Fibroblast of lung (primary cell): Measurements from ENCODE around the gene ARL5C.

Source experiments
- EZH2 ChIP-seq: IDR thresholded peaks from 2 replicates; pipeline ENCODE4 v1.5.1; 2012; ENCODE audit warnings: low read length, control low read depth, mild to moderate bottlenecking; ENCODE audit errors: missing control alignments
- TF ChIP-seq, protein P1 (sequence below), 2 donors: IDR thresholded peaks in 1 of 2; conservative IDR thresholded peaks in 1 of 2; 1 replicate in 1 of 2; 2 replicates in 1 of 2; pipeline ENCODE4 v1.5.1; 2011 to 2012; ENCODE audit warnings: low read length in 2 of 2, control low read depth in 1 of 2, inconsistent platforms in 1 of 2, low read depth in 1 of 2, mild to moderate bottlenecking in 1 of 2

DNA sequence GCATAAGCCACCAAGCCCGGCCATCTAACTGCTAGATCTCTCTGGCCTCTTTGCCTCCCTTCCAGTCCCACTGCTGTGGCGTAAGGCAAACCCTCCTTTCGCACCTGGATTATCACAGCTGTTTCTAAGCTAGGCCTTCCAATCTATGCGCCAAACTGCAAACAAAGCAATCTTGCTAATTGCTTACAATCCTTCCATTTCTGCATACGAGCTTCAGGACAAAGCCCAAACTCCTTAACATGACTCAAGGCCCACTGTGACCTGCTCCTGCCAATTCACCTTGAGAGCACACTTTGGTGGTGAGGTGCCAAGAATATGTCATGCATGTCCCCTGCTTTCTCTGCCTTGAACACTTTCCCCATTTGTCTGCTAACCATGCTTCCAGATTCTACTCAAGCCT, 6.0 kb upstream of the ARL5C start:
- TF ChIP-seq, protein P1, sequence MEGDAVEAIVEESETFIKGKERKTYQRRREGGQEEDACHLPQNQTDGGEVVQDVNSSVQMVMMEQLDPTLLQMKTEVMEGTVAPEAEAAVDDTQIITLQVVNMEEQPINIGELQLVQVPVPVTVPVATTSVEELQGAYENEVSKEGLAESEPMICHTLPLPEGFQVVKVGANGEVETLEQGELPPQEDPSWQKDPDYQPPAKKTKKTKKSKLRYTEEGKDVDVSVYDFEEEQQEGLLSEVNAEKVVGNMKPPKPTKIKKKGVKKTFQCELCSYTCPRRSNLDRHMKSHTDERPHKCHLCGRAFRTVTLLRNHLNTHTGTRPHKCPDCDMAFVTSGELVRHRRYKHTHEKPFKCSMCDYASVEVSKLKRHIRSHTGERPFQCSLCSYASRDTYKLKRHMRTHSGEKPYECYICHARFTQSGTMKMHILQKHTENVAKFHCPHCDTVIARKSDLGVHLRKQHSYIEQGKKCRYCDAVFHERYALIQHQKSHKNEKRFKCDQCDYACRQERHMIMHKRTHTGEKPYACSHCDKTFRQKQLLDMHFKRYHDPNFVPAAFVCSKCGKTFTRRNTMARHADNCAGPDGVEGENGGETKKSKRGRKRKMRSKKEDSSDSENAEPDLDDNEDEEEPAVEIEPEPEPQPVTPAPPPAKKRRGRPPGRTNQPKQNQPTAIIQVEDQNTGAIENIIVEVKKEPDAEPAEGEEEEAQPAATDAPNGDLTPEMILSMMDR (conservative IDR thresholded peaks at IDR 0.05 in 1 of 2, IDR thresholded peaks at IDR 0.05 in 1 of 2; ENCODE audit: low read depth in 1 of 2, low read length in 2 of 2): no peak
- TF ChIP-seq EZH2: no peak
